ENCODE data around the gene CALML5.

The CALML5 gene

DNA sequence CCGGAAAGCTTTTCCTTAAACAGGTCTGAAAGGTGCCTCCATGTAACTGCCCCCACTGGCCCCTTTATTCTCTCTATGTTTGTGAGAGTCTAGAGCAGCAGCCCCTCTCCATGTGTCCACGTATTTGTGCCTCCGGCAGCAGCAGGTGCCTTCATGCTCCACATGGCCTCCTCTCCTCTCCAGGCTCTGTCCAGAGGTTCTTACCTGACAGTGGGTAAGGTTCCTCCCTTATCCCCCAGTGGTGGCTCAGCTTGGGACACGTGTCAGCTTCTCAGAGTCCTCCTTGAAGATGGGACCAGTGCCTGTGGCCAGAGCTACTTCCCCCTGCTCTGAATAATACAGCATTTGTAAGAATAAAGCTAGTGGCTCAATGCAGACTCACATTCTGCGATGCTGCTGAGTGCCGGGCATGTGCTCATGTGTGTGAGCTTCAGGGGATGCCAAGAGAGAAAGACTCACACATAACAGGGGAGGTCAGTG is 33.3 kb upstream of the CALML5 start:
- DNase-seq, result no peak

DNA sequence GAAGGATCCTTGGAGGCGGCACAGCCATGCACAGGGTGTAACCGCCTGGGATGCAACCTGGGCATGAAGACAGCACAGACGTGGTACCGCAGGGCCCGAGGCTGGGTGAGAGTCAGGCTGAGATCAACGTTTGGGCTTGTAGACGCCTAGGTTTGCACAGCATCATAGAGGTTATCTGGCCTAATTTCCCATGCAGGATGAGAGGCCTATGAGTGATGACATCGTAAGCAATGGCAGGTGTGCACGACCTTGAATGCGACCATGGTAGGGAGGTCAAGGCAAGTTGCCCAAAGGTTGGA is 32.9 kb upstream of the CALML5 start:
- DNase-seq, result no peak

DNA sequence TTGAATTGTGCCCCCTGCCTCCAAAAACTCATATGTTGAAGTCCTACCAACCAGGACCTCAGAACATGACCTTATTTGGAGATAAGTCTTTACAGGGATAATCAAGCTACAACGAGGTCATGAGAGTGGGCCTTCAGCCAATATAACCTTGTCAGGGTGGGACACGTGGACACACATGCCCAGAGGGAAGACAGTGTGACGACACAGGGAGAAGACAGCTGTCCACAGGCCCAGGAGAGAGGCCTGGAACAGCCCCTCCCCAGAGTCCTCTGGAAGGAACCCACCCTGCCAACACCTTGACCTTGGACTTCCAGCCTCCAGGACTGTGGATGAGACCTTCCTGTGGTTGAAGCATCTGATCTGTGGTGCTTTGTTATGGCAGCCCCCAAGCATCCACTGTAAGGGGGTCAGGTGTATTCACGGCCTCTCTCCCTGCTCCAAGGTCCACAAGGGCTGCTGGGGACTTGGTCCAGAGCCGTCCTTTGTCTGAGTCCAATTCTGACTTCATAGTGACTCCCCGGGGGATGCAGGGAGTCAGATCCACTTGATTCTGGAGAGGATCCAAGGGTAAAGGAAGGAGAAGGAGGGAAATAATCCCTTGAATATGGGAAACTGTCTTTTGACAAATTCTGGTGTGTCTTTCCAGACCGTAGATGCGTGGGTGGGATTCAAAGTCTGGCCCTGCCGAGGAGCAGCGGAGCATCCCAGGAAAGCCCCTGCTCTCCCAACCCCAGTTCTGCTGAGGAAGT is 32.4 kb upstream of the CALML5 start:
- DNase-seq, result no peak

DNA sequence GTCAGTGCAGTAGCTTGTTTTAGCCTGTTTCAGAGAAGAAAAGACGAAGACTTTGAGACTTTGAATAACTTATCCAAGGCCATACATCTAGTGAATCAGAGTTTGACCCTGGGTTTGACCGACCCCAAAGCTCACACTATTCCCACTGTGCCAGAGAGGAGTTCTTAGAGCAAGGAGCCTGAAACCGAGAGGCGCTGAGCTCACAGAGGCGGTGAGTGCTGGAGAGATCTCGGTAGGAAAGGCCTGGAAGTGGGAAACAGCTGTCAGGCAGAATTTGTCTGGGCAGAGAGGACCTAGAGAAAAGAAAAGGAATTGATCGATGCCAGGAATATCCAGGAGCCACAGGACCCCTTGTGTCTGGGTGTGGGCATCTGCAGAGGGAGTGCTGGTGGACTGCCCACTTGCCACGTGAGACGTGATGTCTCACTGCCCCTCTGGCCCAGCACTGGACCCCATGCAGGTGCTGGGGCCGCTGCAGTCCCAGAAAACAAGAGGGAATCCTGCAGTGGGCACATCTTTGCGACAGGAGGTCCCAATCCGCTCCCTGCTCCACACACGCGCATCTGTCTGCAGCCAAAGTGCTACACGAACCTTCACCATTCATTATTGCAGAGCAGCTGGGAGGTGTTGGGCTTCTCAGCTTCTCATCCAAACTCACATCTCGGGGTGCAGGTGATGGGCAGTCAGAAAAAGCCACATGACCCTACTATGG is 31.6 kb upstream of the CALML5 start:
- DNase-seq, result no peak

DNA sequence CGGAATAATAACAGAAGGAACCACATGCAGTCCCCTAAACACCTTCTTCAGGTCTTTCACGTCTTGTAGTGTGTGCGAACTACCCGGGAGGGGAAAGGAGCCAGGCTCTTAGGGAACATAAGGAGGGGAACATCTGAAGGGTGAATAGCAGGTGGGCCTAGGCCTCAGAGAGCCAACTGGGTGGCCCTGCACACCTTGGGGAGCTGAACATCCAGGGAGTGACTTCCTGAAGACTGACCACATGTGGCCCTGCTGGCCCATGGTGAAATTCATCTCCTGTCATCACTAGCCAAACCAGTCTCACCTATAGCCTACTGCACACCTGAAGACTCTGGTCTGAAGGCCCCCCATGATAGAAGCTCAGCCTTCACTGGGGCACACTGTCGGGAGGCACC is 31.0 kb upstream of the CALML5 start:
- no peak for DNase-seq

DNA sequence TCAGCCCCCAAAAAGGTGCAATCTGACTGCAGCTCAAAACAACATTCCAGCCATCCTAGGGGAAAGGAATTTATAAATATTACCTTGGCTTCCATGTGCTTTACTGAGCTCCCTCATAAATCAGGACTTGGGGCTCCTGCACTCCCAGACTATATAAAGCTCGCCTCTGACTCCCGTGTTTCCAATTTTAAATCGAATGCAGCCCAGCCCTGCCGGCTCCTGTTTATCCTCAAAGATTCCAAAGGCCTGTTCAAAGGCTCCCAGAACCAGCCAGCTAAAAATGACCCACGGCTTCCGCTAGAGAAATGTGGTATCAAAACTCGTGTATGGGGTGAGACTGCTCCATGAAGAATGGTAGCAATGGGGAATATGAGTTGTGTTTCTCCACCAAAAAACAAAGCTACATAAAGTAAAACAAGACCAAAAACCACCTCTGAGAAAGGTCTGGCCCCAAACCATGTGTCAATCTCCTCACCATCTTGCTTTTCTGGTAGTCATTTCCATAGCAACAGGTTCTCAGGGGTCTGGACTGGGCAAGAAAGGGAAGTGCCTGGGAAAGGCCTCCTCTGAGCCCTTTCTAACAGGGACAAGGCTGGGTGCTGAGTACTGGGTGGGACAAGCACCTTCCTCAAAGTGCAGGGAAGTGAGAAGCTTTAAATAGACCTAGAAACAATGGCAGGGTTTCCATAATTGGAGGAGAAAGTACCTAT is 30.5 kb upstream of the CALML5 start:
- no peak for DNase-seq

DNA sequence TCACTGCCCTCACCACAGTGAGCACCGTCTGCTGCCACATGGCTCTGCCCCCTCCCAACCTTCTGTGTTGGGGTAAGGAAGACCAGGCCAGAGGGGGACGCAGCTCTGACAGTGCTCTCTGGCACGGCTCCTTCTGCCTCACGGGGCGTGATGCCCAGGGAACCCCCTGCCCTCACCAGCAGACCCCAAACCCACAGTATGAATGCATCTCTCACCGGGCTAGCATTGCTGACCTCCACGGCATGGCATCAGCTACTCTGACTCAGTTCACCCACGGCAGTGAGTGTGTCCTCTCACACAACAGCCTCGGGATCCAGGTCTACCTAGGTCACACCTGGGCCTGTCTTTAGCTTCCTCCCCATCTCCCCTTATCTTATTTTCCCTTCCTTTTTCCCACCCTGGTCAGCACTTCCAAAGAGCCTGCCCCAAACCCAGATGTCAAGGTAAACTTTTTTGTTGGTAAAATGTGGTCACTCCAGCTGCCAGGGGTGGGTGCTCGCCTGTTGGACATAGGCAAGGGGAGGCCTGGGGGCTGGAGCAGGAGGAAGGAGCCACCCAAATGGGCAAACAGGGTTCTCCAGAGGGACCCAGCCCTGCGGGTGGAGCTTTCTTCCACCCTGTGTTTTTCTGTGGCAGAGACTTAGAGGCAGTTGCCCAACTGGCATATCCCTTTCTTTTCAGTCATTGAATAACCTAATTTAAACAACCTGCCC is 29.8 kb upstream of the CALML5 start:
- DNase-seq, result no peak

DNA sequence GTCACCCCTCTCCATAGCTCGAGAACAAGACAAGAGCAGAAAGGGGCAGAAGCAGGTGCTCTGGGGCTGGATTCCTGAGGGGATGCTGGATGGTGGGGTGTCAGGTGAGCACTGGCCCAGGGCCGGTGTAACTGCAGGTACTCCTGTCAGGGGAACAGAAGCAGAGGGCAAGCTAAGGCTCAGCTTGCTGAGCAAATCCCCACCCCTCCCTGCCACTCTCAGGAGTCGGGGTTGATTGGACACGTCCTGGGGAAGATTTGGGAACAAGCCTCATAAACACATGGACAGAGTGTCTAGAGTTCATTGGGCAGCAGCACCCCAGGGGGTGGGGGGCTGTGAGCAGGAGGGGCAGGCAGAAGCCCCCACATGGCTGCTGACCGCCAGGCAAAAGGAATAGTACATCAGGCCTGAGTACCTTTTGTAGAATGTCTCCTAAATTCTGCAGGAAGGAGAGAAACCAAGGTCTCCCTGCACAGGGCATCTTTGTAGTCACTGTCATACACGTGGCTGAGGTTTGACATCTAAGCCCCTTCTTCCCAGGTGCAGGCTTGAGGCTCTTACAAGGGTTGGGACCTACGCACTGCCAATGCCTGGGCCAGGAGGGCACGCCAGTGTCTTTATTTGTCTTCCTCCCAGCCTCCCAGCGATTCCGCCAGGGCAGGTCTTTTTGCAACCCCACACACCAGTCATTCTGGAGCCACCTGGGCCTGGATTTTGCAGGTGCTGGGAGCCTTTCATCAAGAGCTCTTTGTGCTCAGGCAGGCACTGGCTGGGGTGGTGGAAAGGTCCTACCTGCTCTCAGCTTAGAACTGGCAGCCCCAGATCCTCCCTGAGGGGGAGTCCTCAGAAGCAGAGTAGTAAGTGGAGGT is 28.2 kb upstream of the CALML5 start:
- DNase-seq, result no peak

DNA sequence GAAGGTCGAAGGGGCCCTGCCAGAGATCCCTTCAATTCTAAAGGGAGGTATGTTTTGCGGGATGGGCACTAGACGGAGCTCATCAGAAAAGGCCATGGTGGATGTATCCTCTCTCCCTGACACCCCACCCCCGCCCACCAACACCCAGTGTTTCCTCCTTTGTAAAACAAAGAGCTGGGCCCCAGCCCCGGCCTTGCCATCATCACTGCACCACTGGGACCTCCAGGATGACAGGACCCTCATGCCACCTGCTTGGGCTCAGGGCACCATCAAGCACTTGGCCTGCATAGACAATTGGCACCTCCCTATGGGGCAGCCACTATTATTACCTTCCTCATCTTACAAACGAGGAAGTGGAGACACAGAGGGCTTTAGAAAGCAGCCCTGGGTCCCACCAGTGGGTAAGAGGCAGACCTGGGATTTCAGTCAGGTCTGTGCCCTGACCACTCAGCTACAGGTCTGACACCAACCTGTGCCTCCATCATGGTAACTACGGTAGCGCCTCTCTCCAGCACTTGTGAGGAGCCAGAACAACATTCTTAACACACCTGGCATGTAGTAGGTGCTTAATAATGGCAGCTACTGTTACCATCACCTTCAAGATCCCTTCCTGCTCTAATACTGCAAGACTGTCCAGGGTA is 27.4 kb upstream of the CALML5 start:
- DNase-seq, result no peak

DNA sequence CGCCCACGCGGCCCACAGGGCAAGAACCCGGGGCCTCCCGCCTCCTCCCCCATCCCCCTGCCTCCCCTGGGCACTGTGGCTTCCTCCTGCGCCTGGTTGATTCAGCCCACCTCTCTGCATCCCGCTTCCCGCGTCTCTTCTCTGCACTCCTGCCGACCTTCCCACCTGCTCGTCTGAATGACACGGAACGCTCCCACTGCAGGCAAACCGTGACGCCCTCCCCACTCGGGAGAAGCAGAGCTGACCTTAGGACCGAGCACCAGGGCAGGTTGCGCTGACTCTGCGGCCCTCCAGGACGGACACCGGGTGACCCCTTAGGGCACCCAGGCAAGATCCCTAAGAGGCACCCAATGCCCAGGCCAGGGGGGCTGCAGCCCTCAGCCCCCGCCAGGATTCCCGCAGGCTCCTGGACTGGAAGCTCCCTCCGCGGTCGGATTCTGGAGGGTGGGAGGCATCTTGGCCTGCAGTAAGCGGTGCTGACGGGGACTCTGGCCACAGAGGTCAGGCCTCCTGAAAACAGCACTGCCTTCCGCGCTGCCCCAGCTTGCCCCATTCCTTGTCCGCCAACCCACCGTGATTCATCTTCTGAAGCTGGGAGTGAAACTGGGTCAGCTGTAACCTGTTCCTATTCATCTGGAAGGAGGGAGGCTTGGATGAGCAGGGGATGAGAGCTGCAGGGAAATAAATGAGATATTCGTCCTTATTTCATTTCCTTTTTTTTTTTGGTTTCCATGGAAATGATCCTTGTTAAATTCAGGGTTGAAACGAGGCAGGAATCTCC is 26.4 kb upstream of the CALML5 start:
- DNase-seq, result no peak

DNA sequence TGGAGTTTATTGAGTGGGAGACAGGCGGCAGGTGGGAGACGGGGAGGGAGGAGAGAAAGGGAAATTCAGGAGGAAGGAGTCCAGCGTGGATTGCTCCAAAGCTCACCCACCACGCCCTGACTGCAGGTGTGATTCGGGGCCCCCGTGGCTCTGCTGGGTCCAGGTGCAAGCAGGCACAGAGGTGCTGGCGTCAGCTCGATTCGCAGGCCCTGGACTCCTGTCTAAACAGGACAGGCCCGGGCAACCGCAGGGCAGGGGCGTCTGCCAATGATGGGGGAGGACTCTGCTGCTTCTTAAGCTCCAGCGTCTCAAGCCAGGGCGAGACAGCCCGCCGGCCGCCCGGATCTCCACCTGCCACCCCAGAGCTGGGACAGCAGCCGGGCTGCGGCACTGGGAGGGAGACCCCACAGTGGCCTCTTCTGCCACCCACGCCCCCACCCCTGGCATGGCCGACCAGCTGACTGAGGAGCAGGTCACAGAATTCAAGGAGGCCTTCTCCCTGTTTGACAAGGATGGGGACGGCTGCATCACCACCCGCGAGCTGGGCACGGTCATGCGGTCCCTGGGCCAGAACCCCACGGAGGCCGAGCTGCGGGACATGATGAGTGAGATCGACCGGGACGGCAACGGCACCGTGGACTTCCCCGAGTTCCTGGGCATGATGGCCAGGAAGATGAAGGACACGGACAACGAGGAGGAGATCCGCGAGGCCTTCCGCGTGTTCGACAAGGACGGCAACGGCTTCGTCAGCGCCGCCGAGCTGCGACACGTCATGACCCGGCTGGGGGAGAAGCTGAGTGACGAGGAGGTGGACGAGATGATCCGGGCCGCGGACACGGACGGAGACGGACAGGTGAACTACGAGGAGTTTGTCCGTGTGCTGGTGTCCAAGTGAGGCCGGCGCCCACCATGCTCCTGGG is 25.5 kb upstream of the CALML5 start, which contains the start of gene CALML3:
Gene CALML3 (plus strand): TSS at position 321 of the 920 bp plus-strand sequence. CDS start 125 bp downstream, at position 446.
- no peak for DNase-seq

DNA sequence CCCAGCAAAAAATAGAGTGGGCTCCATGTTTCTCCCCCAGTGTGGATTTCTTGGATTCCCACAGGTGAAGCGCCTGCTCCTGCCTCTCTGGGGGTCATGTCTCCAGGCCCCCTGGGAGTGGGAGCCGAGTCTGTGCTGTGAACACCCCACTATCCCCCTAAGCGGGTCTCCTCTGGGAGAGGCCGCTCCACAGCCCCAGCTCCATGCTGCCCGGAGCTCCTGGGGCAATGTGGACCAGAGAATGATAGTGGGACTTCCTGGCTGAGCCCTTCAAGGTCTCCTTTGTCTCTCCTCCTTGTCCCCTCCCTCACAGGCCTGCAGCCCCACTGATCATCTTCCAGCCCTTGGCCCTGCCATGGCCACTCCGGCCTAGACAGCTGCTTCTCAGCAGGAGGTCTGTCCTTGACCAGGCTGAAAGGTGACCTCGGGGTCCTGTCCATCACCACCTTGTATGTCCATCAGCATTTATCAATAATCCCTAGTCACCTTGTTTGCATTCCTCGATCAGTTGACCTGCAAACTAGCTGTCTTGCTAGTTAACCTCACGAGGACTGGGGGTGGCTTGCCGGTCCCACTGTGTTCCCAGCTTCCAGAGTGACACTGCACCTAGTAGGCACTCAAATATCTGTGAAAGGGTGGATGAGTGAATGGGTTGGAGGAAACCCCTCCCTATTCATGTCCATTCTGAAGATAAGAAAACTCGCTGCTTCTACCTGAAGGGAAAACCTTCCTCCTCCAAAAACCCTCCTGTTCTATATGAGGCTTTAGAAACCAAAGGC is 24.6 kb upstream of the CALML5 start:
- no peak for DNase-seq

DNA sequence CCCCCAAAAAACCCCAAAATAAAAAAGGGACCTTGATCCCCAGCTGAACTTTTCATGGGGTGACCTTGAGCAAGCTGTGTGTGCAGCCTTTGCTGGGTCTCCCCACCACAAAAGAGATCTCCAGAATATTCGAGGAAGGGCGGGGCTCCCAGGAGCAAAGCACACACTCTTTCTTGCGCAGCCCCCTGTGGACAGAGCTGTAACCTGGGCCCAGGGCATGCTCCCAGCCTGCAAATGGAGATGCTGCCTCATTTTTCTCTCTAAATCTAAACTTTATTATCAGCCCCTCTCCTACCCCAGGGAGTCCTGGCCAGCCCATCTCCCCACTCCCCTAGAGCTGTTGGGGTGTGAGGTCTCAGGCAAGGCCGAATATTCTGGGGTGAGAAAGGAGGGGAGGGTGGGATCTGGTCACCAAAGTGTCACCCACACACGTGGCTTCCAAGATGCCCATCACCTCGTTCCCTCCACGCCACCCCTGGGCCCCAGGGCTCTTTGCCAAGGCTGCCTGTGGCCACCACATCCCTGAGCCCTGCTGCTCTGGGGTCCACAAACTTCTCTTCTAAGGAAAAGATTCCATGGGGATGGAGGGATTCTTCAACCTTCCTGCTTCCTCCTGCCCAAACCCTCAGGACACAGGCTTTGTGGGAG is 23.7 kb upstream of the CALML5 start:
- no peak for DNase-seq

DNA sequence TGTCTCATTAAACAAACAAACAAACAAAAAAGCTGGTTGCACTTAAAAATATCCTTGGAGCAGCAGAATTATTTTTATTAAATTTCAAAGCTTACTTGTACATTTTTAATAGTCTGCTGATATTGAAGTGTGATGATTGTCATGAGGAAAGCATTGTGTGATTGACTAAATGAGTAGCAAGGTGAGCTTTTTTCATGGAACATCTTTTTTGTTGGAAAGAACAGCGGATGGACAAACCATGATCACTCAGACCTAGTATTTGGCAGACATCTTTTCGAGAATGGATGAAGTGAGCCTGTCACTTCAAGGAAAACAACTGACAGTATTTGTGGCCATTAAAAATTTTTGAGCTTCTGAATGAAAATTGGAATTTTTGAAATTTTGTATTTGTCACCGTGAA is 19.7 kb upstream of the CALML5 start:
- no peak for DNase-seq

DNA sequence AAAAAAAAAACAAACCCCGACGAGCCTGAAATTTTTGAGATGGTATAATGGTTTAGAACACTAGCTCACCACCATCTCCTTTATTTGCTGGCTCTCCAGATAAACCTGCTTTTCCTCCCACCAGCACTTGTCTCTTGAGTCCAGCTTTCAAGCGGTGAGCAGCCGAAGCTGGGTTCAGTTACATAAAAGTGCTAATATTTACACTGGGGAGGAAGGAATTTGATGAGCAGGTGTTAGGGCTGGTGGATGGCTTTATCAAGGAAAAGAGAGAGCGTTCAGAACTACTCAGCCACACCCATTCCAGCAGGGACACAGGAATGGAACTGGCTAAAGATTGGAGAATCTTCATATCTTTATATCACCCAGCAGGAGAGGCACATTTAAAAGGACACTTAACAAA is 18.8 kb upstream of the CALML5 start:
- no peak for DNase-seq

DNA sequence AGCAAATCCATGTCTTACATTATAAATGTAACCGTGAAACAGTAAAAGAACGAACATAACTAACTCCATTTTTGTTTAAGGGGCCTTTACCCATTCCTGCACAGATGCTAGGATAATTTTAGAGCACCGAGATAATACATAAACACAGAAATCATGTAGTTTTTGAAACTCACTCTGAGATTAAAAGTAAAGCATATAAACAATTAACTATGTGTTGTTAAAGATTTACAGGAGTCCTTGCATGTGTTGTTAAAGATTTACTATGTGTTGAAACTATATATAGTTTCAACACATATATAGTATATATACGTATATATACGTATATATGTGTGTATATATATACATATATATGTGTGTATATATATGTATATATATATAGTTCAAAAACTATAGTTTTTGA is 18.2 kb upstream of the CALML5 start:
- DNase-seq, result no peak

DNA sequence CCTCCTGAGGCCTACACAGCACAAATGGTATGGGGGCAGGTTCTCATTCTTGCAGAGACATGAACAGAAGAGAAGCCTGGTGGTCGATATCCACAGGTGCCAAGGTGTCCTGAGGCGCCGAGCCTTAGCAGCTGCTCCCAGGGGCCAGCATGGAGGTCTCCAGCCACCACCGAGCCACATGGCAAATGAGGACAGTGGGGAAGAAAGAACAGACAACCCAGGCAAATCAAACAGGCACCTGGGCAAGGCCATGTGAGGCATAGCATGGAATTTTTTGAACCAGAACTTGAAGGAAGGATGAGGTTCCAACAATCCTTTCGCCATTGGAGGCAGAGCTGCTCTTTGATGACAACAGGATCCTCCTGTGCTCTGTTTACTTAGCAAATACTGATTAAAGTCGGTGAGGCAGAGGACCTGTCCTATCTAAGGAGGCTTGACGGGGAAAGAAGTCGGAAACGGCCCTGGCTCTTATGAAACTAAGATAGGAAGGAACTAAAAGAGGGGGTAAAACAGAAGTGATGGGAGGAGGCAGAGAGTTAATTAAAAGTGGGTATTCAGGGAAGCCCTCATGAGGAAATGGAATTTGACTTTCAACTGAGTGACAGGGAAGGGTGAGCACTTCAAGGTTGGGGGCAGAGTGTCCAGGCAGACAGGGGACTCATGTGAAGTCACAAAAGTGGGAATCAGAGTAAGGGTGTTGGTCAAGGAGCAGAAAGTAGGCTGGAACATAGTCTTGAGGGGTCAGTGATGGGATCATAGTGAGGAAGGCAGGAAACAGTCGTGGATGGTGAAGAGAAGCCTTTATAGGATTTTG is 16.8 kb upstream of the CALML5 start:
- no peak for DNase-seq

All from CD4-positive, alpha-beta T cell treated with Interleukin-17A for 1 hour (primary cell).